NCI-H82 (cell line): ENCODE data around the gene TAF15.

Experiments
- DNase-seq: peaks from one replicate; lab custom pipeline; 2025; lab: John Stamatoyannopoulos, UW

TAF15 gene

DNA sequence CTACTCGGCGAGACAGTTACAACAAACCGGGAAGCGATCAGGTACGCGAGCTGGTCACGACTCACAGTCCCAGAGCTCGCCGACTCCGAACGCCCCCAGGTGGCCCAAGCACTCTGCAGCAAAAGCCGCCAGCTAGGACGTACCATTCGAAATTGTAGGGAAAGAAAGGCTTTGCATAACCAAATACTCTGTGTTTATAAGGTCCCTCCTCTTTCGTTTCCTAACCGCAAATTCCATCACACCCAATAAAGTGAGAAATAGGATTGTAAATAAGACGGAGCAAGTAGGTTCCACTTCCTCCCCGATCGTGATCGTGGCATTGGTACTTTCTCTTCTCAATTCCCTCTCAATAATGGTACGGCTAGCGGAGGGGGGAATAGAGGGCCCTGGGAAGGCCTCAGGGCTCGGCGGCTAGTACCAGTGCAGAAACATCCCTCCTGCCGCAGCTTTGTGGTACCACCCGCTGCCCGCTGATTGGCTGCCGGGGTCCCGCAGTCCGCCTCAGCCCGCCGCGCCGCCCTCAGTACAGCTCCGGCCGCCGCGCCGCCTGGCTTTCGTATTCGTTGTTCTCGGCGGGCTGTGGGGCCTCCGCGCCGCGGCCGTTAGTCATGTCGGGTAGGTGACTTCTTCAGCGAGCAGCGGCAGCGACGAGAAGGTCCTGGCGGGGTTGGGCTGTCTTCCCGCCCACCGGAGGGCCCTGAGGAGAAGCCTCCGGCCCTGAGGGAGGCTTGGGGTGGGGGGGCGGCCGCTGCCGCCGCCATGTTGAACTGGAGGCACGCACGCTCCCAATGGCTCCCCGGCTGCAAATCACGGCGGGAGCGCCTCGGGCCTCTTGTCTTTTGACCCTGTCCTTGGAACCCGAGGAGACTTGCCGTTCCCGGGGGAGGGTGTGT, at the start of gene TAF15:
TSS of gene TAF15 (plus strand) at position 523 of the 893 bp plus-strand sequence. CDS start at position 609, 86 bp downstream.
- DNase-seq = peak; percentile 99

DNA sequence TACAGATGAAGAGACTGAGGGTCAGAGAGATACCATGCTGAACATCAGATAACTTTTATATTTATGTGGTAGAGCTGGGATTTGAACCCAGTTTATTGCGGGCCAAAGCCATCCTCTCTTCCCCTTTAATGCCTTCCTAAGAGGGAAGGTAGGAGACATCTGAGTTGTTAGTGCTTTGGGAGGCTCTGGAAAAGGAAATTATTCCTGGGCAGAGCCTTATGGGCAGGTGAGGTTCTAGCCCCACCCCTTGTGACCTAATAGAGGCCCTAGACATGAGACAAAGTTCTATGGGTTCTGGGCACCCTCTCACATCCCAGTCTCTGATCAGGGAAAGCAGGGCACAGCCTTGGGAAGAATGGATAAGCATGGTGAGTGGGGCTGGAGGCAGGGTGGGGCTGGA, 48.7 kb upstream of the TAF15 start, which contains the start of gene C17orf50:
TSS of gene C17orf50 (plus strand) at position 301 of the 400 bp plus-strand sequence. CDS start at position 356, 55 bp downstream.
- no peak for DNase-seq

DNA sequence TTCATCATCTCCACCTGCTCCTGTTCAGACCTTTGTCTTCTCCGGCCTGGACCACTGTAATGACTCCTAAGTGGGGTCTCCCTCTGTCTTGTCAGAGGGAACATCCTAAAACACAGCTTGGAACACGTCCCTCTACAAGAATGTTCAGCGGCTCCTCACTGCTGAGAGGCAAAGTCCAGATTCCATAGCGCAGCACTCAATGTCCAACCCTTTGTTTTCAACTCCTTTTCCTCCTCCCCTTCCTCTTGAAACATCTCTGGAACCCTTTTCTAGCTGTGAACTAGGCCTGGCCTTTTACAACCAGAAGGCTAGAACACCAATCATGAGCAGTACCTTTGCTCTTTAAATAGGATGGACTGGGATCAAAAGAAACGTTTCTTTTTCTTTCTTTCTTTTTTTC, 47.7 kb upstream of the TAF15 start:
- no peak for DNase-seq

GRCh38 chr17:35763767-35764122, 45.5 kb upstream of the TAF15 start:
- no peak for DNase-seq

- peak; percentile 96 for DNase-seq
These were observed 44.9 kb upstream of the TAF15 start for GRCh38 chr17:35764123-35764991.

GRCh38 chr17:35765086-35765710, 44.1 kb upstream of the TAF15 start:
- no peak for DNase-seq

DNA sequence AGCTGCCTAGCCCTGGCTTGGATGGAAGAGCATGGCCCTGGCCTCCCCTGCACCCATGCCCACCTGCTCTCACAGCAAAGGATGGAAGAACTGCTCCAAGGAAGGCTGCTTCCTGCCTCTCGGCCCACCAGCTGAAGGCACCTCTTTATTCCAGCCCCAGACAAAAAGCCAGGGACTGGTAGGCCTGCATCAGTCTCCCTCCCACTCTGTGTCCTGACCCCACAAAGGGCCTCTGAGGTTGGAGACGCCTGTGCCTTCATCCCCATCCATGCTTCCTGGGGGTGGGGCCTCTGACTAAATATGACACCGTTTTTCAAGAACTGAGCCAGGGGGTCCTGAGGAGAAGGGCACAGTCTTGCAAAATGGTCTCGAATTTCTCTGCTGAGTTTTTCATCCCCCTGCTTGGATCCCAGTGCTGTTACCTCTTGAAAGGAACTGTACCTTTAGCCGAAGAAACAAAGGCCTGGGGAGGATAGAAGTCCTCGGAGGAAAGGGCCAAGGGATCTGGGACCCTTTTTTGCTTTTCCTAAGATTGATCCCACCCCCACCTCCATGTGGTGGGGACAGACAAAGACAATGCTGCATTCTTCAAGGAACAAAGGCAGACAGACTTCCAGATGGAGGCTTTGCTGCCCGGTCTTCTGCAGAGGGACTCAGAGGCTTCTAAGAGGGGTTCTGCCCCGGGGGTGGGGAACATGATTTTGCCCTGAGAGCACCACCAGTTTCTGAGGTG, 43.4 kb upstream of the TAF15 start:
- no peak for DNase-seq

GRCh38 chr17:35766489-35766877, 42.8 kb upstream of the TAF15 start:
- DNase-seq = no peak

DNA sequence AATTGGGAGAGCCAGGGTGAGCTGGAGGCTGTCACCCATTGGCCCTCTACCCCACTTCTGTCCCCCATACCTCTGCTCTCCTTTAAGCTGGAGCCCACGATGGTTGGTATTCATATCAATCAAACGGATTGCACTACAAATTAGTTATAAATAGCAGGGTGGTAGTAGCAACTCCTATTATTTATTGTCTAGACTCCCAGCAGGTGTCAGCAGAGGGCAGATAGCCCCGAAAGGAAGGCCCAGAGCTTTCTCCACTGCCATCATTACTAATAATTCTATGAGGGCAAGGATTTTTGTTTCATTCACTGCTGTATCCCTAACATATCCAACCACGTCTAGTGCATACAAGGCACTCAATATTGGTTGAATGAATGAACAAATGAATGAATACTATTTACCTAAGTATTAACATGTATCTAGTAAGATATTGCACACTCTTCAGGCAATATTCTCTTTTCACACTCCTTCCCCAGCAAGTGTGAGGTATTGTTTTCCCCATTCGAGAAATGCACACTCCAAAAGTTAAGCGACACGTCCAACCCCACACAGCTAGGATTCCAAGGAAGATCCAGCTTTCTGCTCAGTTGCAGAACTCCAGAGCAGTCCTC, 42.3 kb upstream of the TAF15 start:
- peak; percentile 47 for DNase-seq

DNA sequence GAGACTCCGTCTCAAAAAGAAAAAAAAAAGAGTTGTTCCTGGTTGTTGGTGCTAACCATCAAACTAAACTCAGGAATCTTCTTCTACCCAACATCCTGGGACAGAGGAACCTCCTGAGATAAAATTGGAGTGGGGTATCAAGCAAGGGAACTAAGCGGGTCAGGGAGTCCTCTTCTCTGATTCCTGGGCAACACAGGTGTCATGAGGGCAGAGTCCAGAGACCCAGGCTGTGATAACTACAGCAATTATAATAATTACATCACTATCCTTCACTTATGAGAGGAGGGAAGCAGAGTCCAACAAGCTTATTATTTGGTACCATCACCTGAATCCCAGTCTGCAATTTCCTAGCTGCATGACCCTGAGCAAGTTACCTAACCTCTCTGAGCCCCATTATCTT, 40.5 kb upstream of the TAF15 start:
- no peak for DNase-seq

- peak; percentile 44 for DNase-seq
These were observed 39.3 kb upstream of the TAF15 start for GRCh38 chr17:35769895-35770486.

DNA sequence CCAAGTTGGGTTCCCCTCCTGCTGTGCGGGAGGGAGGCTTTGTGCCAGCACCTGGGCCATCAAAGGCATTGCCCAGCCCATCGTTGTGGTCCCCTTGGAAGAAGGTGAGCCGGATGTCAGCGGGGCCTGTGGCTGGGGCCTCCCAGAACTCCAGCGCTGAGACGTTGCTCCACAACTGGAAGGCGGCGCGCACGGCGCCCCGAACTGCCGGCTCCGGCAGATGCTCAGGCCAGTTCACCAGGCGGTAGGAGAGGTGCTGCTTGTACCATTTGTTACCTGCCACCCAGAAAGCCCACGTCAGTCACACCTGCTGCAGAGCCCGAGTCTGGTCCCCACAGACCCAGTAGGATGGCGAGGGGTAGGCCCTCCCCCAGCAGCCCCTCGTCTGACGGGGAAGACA, 36.2 kb upstream of the TAF15 start:
- DNase-seq = no peak

DNA sequence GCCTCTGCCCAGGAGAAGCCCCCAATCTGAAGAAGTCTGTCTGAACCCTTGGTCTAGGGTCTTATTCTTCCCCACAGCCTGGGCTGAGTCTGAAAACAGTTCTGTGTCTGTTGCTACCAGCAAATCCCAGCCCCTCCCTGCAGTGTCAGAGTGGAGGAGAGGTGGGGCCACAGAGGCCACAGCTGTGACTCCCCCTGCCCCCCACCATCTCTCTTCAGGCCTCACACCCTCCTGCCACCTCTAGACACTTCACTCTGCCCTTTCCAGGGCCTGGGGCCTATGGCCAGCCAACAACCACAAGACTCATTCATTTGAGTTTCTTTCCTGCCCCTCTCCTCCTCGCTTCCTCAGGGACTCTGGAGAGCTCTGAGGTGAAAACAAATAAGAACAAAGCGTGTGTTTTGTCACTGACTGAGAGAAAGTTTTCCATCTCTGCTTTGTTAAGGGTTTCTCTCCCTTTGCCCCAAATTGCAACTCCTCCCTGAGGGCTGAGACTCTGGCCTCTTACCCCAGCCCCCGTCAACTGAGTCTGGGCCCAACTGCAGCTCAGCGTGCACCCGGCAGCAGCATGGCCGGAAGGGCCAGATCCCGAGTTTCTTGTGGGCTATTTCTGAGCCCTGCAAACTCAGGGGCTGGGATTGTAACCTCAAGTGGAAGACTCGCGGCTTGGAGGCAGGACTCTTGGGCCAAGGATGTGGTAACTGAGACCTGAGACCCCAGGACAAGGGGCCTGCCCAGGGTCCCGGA, 35.4 kb upstream of the TAF15 start:
- no peak for DNase-seq

GRCh38 chr17:35774499-35774898, 34.8 kb upstream of the TAF15 start:
- DNase-seq = no peak

DNA sequence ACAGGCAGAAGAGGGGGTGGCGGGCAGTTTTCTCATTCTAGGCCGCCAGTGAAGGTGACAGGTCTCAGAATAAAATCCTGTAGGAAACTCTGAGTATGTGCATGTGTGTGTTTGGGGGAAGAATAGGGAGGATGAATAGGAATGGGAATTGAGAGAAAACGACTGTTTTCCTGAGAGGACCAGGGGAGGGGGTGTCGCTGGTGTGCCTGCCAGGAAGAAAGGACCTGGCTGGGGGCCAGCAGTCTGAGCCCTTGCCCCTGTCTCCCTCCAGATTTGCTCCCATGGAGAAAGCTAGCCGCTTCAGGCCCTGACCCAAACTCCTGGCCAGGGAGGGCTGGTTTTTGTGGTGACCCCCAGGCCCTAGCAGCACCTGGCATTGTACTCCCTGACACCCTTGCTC, 34.2 kb upstream of the TAF15 start:
- DNase-seq = no peak

GRCh38 chr17:35775583-35775982, 33.7 kb upstream of the TAF15 start:
- DNase-seq = no peak

DNA sequence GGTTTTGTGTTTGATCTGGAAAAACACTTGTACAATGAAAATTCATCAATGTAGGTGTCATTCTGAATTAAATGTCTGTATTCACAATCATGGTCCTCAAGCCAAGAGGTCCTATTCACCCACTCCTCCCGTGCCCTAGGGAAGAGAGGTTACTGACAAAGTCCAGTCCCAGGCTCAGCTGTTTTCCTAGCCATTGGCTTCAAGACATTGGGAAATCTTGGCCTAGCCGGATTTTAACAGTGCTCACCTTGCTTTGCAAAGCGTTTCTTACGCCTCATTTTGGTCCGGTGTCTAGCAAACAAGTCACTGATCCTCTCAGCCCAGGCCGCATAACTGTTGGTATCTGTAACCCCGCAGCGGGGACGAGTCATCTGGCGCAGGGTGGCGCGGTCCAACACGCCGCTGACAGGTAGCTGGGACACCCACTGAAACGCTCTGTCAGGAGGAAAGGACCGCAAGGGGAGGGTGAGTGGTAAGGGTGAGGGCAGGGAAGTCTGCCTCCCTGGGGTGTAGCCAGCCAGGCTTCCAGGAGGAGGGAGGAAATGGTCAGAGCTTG, 30.6 kb upstream of the TAF15 start:
- no peak for DNase-seq

GRCh38 chr17:35780950-35781349, 28.3 kb upstream of the TAF15 start:
- DNase-seq = no peak

DNA sequence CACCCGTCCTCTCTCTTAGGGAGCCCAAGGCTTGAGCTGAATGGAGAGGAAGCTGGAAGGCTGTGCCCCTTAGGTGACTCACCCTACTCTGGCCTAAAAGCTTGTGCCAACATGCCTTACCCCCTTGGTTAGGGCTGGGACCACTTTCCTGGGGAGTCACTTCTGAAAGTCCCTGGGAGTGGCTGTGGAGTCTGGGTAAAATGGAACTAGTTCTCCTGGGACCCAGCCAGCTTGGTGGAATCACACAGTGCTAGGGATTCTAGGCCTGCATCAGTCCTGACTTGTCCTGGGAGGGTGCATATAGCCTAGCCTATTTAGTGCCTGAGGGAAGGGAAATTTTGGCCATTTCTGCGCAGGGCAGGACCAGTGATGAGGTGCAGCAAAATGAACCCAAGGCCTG, 24.4 kb upstream of the TAF15 start:
- no peak for DNase-seq

DNA sequence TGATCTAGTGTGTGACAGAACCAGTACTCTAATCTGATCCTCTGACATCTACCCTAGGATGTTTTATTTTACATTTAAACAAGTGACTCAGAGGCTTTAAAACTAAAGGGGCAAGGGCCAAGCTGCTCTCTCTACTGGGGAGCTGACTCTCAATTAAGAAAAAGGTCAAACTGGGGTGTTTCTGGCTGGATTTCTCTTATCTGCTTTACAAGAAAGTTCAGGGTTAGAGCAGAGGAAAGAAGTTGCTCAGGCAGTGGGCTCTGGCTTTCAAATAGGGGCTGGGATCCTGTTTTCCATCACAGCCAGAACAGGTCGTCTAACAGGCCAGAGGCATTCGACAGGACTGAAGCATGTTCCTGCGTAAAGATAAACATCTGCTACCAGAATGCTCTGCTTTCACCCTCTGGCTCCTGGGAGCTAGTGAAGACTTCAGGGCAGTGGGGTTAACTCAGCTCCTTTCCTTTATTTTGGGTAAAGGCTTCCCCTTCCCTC, 22.3 kb upstream of the TAF15 start:
- DNase-seq = peak; percentile 12
